GM19351 (cell line): ENCODE results near the gene VKORC1L1.
"Not testable (repeated sequence)": the region's sequence is repeated elsewhere in the genome, so short reads cannot be mapped to it uniquely, and the experiment has no call there.

Source experiments
- ATAC-seq: cut with Tn5 transposase; IDR thresholded peaks from one replicate; pipeline ENCODE4 v1.9.1; 2021; ENCODE audit warnings: mild to moderate bottlenecking, moderate library complexity; ENCODE audit not compliant: unreplicated experiment

Gene VKORC1L1

DNA sequence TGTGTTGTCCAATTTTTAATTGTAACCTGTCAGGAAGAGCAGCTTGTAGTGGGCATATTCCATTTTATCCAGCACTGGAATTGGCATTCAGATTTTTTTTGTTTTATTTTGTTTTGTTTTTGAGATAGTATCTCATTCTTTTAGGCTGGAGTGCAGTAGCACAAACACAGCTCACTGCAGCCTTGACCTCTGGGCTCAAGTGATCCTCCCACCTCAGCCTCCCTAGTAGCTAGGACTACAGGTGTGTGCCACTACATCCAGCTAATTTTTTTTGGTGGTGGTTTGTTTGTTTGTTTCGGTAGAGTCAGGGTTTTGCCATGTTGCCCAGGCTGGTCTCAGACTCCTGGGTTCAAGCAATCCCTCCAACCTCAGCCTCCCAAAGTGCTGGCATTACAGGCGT lies 64.4 kb downstream of the VKORC1L1 start:
- no peak for ATAC-seq

DNA sequence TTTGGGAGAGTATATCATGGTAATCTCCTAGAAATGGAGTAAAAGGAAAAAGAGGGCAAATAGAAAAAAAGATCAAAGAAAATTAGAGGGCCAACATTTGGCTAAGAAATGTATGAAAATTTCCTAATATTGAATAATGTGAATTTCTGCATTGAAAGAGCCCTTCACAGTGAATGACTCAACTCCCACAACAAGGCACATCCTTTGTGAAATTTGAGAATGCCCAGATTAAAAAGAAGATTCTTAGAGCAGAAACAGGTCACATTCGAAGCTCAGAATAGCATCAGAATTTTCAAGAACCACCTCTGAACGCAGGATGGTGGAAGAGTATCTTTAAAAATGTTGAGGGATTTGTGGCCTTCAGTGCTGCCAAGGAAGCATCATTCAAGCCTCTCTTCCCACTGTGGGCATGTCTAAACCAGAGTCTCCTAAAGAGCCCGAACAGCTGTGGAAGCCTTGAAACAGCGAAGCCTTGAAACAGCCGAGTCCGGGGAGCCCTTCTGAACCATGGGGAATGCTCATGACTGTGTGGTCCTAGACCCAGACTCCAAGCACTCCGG lies 65.5 kb downstream of the VKORC1L1 start:
- no peak for ATAC-seq

DNA sequence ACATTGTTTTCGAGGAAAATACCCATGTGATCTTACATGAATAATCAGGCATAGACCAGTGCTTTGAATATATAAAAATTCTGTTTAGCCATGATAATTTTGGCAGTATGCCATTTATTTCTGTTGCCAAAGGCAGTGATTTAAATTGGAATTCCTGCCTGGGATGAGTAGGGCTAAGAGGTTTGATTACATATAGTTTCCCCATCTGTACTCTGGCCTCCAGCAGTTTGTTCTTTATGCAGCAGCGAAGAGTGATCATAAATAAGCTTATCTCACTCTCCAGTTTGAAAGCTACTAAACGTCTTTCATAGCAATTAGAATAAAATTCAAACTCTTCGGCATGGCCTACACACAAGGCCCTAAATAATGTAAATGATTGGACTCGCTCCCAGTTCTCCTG lies 72.9 kb downstream of the VKORC1L1 start:
- not testable (repeated sequence) for ATAC-seq

DNA sequence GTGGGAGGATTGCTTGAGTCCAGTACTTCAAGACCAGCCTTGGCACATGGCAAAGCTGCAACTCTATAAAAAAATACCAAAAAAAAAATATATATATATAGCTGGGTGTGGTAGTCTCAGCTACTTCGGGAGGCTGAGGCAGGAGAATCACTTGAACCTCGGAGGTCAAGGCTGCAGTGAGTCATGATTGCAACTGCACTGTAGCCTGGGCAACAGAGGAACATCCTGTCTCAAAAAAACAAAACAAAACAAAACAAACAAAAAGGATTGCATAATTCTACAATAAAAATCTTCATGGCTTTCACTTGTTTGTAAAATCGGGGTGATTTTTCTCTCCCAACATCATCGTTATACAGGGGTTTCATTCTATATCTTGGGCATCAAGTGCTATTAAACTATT lies 74.0 kb downstream of the VKORC1L1 start:
- no peak for ATAC-seq

DNA sequence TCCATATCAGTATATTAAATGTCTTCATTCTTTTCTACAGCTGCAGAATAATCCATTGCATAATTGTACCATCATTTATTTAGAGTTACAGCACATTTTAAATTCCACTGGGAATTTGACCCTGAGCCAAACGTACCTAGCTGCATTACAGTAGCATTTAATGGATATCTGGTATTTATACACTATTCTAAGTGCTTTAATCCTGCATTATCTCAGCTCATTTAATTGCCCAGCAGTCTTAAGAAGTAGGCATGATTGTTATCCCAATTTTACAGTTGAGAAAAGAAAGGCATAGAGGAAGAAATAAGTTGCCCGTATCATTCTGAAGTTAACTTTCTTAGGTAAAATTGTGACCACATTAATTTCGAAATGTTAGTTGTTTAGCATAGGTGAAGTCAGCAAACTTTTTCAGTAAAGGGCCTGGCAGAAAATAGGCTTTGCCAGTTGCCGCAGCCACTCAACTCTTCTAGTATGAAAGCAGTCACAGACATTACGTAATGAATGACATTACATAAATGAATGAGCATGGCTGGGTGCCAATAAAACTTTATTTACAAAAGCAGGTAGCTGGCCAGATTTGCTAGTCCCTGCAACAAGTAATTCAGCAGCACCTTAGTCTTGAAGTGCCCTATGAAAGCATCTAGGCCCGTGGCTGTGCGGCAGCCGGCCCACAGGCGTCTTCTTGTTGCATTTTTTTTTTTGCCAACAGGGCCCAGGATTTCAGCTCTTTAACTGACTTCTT lies 79.1 kb downstream of the VKORC1L1 start:
- no peak for ATAC-seq

DNA sequence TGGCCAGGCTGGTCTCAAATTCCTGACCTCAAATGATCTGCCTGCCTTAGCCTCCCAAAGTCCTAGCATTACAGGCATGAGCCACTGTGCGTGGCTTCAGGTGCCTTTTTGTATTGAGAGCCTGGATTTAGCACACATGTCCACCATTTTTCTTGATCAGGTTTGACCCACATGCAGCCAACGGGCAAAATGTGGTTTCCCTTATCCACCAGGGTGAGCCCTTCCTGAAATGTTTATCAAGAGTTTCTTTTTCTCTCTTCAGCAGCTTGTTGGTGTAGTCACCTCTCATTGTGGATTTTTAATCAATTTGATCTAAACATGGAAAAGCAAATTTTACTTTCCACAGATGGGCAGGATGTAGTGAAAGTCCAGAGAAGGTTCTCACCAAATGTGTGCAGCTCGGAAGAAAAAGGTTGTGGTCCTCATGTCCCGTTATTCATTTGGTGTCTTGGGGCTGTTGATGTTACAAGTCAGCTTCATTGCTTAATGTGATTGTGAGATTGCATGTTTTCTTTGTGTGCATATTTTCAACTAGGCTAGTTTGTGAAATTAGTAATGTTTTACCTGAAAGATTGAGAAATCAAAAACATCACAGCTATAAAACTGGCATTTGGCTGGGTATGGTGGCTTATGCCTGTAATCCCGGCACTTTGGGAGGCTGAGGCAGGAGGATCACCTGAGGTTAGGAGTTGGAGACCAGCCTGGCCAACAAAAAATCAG lies 80.3 kb downstream of the VKORC1L1 start:
- ATAC-seq, result no peak

DNA sequence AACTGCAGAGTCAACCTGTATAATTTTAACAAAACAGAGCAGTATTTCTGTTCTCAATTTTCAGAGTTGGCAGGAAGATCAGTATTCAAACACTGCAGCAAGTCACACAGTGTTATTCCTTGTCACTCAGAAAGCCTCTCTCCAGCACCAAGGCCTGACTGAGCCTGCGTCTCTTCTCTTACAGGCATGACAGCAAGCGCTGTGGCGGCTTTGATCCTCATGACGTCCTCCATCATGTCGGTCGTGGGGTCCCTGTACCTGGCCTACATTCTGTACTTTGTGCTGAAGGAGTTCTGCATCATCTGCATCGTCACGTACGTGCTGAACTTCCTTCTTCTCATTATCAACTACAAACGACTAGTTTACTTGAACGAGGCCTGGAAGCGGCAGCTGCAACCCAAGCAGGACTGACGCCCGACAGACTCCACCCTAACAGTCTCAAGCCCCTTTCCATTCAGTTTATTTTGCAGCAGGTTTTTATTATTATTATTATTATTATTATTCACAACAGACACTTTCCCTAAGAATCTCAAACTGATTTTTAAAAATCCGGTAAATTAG lies 81.1 kb downstream of the VKORC1L1 start:
- ATAC-seq, result no peak

DNA sequence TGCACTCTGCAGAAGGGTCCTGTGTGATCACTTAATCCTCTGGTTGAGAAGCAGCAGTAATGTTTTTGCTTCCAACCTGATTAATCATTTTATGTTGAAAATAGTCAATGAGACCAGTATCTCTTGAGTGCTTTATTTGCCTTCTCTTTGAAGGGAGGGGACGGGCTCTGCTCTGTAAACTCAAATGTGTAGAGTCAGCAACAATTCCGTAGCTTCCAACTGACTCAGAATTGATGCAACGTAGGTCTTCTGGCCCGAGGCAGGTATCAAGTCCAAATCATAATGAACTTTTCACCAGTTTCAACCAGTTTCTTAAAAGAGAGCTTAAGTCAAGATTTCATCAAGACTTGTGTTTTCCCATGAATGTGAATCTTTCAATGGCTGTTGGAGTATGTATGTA lies 82.8 kb downstream of the VKORC1L1 start:
- no peak for ATAC-seq

DNA sequence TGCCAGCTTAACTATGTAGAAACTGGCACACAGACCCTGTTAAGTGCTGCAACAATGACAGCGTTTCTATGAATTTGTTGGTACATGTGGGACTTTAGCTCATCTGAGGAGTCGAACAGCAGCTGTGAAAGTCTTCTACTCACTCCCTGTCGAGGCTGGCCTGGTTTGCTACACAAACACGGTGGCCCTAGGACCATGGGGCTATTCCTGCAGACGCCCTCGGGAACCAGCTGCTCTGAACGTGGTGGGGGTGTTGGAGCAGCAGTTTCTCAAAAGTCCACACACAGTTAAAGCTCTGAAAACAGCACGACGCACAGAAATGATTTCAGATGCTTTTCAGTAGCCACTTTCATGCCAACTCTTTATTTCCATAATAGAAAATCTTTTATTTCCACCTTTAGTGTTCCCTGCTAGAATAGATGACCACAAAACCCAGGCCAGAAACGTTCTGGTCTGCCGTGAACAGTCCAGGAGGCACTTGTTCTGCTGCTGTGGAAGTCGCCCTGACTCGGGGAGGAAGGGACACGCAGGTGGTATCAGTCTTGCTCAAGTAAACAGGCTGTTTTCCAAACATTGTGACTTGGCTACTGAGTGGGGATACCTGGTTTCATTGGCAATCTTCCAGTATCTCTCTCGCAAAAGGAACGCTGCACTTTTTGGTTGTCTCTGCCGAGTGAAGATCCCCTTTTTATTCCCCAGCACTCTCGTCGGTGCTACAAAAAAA lies 87.6 kb downstream of the VKORC1L1 start:
- ATAC-seq, result no peak

DNA sequence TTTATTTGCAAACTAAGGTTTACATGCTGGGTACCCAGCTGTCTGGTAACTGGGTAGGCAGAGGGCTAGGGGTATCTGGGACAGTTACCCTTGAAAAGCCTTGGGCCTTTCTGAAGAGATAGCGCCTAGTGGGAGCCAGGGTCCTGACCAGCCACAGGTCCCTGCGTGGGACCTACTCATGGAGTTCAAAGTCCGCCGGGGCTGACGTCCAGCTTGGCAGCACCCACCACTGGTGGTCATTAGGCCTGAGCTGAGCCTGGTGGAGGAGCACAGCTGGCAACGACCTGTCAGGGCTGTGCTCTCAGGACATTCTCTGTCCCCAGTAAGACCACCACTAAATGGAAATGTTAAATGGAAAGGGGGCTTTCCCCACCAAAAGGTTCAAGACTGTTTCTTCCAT lies 89.2 kb downstream of the VKORC1L1 start:
- no peak for ATAC-seq

DNA sequence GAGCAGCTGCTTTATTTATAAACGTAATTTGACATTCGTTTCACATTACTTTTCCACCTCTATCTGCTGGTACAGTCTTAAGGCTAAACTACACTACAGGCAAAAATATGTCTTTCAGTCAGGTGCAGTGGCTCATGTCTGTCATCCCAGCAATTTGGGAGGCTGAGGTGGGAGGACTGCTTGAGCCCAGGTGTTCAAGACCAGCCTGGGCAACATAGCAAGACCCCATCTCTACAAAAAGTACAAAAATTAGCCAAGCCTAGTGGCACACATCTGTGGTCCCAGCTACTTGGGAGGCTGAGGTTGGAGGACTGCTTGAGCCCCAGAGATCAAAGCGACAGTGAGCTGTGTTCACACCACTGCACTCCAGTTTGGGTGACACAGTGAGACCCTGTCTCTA lies 91.8 kb downstream of the VKORC1L1 start:
- ATAC-seq, result not testable (repeated sequence)

DNA sequence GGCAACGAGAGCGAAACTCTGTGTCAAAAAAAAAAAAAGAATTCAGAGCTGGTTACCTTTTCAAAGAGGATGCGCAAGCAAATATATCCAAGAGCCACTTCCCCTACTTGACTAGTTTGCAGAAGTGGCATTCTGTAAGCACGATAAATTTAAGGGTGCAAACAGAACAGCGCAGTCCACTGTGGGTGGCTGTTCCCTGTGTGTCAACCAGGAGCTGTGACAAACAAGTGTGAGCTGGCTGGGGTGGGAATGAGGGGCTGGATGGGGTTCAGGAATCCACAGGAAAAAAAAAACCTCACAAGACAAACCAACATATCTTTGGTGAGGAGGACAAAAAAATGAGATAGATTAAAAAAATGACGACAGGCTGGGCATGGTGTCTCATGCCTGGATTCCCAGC lies 93.3 kb downstream of the VKORC1L1 start:
- no peak for ATAC-seq

DNA sequence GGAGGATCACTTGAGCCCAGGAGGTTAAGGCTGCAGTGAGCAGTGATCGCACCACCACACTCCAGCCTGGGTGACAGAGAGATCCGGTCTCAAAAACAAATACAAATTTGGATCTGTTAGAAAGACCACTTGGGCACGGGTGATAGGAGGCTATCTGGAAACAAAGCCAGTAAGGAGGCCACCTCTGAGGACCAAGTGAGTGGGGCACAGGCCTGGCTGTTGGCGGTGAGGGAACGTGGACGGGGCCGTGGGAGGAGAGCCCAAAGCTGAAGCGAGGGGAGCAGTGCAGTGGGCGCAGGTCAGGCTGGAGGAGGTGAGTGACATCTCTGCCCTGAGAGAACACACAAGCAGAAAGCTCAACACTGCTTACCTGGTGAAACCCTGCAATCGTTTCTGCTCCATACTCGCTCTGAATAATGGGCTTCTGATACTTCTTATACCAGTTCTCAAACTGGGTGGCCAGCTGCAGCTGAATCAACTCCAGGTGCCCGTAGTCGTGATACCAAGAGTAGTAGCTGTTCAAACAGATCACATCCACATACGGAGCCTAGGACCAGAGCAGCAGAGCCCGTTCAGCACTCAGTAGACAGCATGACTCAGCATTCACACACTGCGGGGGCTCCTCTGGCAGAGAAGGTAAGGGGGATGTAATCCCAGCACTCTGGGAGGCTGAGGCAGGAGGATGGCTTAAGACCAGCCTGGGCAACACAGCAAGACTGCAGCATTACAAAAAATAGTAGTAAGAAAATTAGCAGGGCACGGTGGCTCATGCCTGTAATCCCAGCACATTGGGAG lies 94.7 kb downstream of the VKORC1L1 start:
- ATAC-seq, result no peak

DNA sequence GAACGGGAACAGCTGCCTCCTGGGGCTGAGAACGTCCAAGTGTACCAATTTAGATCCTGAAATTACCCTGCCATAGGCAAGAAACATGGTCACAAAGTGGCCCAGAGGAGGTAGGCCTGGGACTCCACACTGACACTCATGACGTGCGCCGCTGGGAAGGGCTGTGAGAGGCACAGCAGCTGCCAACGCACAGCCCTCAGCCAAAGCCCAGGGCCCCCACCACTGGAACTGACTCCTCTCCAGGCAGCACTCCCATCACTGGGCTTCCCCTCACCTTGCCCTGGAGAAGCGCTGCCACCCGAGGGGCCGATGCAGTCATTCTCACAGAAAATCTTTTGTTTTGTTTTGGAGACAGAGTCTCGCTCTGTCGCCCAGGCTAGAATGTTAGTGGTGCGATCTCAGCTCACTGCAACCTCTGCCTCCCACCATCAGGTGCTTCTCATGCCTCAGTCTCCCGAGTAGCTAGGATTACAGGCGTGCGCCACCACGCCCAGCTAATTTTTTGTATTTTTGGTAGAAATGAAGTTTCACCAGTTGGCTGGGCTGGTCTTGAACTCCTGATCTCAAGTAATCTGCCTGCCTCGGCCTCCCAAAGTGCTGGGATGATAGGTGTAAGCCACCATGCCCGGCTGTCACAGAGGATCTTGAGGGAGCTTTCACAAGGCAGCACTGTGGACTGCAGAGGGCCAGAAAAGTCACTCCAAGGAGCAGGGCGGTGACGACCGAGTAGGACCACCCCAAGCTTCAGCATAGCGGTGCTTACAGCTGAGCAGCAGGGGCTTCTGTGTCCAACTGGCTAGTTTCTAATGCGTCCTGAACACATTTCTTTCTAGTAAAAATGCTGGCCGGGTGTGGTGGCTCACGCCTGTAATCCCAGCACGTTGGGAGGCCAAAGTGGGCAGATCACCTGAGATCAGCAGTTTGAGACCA lies 95.6 kb downstream of the VKORC1L1 start:
- no peak for ATAC-seq

DNA sequence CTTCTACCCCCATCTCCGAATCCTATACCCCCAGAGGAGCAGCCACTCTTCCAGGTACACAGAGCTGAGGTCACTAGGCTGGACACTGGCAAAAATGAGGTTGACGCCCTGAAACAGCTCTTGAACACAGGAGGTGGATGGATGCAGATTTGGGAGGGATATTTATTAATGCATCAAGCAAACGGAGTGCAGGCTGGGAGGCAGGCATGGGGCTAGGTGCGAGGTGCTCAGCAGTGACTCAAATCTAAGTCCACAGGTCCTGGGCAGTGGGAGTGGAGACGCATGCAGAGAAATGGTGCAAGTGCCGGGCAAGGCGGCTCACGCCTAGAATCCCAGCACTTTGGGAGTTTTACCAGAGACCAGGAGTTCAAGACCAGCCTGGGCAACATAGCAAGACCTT lies 98.1 kb downstream of the VKORC1L1 start:
- ATAC-seq, result no peak

DNA sequence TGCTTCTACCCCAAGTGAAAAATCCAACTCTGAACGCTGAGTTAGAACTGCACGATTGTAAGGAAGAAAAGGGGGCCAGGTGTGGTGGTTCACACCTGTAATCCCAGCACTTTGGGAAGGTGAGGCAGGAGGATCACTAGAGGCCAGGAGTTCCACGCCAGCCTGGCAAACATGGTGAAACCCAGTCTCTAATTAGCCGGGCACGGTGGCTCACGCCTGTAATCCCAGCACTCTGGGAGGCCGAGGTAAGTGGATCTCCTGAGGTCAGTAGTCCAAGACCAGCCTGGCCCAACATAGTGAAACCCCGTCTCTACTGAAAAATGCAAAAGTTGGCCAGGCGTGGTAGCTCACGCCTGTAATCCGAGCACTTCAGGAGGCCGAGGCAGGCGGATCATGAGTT lies 100.1 kb downstream of the VKORC1L1 start:
- ATAC-seq, result no peak

DNA sequence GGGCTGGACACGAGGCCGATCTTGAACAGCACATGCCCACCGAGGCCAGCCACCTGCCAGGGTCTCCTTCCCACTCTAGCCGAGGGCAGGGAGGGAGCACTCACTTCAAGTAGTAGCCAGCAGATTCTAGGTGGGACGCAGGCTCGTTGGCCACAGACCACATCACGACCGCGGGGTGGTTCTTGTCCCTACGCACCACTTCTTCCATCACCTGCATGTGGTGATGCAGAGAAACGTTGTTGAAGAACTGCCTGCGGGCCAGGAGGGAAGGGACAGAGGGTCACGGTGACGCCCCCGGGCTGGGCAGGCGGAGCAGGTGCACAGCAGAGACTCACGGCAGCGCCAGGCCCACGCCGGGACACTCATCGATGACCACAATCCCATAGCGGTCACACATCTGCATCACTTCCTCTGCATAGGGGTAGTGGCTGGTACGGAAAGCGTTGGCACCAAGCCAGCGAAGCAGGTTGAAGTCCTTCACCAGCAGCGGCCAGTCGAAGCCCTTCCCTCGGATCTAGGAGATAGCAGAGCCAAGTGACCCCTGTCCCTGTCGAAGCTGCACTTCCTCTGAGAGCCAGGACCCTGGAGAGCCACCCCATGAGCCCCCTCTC lies 101.4 kb downstream of the VKORC1L1 start:
- ATAC-seq, result no peak

DNA sequence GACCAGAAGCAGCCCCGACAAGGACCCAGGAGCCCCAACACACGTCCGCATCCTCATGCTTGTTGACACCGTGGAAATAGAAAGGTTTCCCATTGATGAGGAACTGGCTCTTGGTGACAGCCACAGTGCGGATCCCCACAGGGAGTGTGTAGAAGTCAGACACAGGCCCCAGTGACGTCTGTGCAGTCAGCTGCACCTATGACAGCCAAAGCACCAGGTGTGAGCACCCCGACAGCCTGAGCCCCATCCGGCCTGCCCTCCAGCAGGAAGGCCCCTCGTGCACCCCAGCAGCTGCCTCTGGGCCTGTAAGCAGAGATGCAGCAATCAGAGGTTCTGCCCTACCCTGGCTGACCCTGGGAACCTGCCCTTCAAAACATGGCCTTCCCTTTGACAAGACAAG lies 102.0 kb downstream of the VKORC1L1 start:
- no peak for ATAC-seq

DNA sequence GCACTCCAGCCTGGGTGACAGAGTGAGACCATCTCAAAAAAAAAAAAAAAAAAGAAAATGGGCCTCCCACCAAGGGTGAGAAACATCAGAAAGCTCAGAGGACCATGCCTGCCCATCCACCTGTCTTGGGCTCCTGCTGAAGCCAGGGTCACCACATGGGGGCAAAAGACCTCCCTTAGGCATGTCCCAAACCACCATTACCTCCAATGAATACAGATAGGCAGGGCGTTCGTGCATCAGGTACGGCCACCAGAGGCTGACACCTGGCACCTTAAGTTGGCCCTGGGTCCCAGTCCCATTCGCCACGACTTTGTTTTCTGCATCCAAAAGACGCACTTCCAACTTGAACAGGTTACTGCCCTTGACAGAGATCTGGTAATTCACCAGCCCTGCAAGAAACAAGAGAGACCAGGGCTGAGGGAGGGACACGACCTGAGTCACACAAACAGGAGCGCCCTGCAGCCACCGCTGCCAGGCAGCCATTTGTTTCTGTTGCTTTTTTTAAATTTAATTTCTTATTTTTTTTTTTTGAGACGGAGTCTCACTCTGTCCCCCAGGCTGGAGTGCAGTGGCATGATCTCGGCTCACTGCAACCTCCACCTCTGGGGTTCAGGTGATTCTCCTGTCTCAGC lies 103.1 kb downstream of the VKORC1L1 start:
- no peak for ATAC-seq
